Mesenchymal stem cell (in vitro differentiated cells and primary cell): ENCODE results near the gene FKBP2.

ENCODE experiments used
- DNase-seq: peaks from one replicate; pipeline ENCODE4 v3.0.0-alpha.2; 2013
- H2AFZ ChIP-seq: one replicate; pipeline ENCODE4 v1.6.1; 2013; ENCODE audit warnings: low read depth, mild to moderate bottlenecking, control low read depth, inconsistent platforms, low read length, moderate library complexity
- H2AK5ac ChIP-seq: 2 replicates; pipeline ENCODE4 v1.6.1; 2013; ENCODE audit warnings: low read length, moderate library complexity, mild to moderate bottlenecking, inconsistent platforms; ENCODE audit not compliant: severe bottlenecking
- H2BK120ac ChIP-seq: one replicate; pipeline ENCODE4 v1.6.1; 2013; ENCODE audit warnings: low read depth, mild to moderate bottlenecking, inconsistent platforms, low read length, moderate library complexity
- H2BK12ac ChIP-seq, 2 experiments: one replicate each; pipeline ENCODE4 v1.6.1; 2013; ENCODE audit warnings: inconsistent platforms in 2 of 2, low read length in 2 of 2, mild to moderate bottlenecking in 2 of 2, moderate library complexity in 2 of 2, control low read depth in 1 of 2
- H2BK15ac ChIP-seq: one replicate; pipeline ENCODE4 v1.6.1; 2013; ENCODE audit warnings: mild to moderate bottlenecking, low read depth, inconsistent platforms; ENCODE audit not compliant: poor library complexity, severe bottlenecking
- H2BK5ac ChIP-seq: 2 replicates; pipeline ENCODE4 v1.6.1; 2013; ENCODE audit warnings: low read depth, mild to moderate bottlenecking, low read length, control low read depth, inconsistent platforms; ENCODE audit not compliant: poor library complexity, severe bottlenecking
- H3K14ac ChIP-seq, 2 experiments: one replicate each; pipeline ENCODE4 v1.6.1; 2013; ENCODE audit warnings: inconsistent platforms in 2 of 2, low read length in 2 of 2, control low read depth in 1 of 2, mild to moderate bottlenecking in 1 of 2, moderate library complexity in 1 of 2
- H3K18ac ChIP-seq, 2 experiments: one replicate each; pipeline ENCODE4 v1.6.1; 2013; ENCODE audit warnings: inconsistent platforms in 2 of 2, low read length in 2 of 2, control low read depth in 1 of 2, low read depth in 1 of 2, mild to moderate bottlenecking in 1 of 2
- H3K23ac ChIP-seq, 2 experiments: one replicate each; pipeline ENCODE4 v1.6.1; 2013; ENCODE audit warnings: inconsistent platforms in 2 of 2, low read length in 2 of 2, mild to moderate bottlenecking in 2 of 2, moderate library complexity in 2 of 2, control low read depth in 1 of 2
- H3K27ac ChIP-seq: 2 replicates; pipeline ENCODE4 v1.5.1; 2013; ENCODE audit warnings: mild to moderate bottlenecking, moderate library complexity, low read length, control low read depth, inconsistent platforms; ENCODE audit not compliant: poor library complexity, severe bottlenecking
- H3K27me3 ChIP-seq, 2 experiments: 2 replicates each; pipeline versions ENCODE4 v1.6.1 to v1.7.0; 2013; ENCODE audit warnings: low read length in 2 of 2, mild to moderate bottlenecking in 2 of 2, moderate library complexity in 2 of 2, control low read depth in 1 of 2, inconsistent platforms in 1 of 2; ENCODE audit not compliant: control insufficient read depth in 1 of 2, insufficient read depth in 1 of 2
- H3K36me3 ChIP-seq, 2 experiments: 2 replicates each; pipeline versions ENCODE4 v1.6.1 to v1.7.0; 2013; ENCODE audit warnings: low read length in 2 of 2, control low read depth in 1 of 2, inconsistent platforms in 1 of 2, low read depth in 1 of 2, mild to moderate bottlenecking in 1 of 2; ENCODE audit not compliant: insufficient read depth in 2 of 2, control insufficient read depth in 1 of 2
- H3K4ac ChIP-seq, 2 experiments: one replicate each; pipeline ENCODE4 v1.6.1; 2013; ENCODE audit warnings: inconsistent platforms in 2 of 2, low read length in 2 of 2, mild to moderate bottlenecking in 2 of 2, moderate library complexity in 2 of 2, control low read depth in 1 of 2, low read depth in 1 of 2
- H3K4me1 ChIP-seq: 2 replicates; pipeline ENCODE4 v1.6.1; 2013; ENCODE audit warnings: low read depth, low read length, control low read depth; ENCODE audit not compliant: control insufficient read depth, insufficient read depth
- H3K4me2 ChIP-seq: 2 replicates; pipeline ENCODE4 v1.6.1; 2013; ENCODE audit warnings: low read length, mild to moderate bottlenecking, inconsistent platforms; ENCODE audit not compliant: poor library complexity, severe bottlenecking
- H3K4me3 ChIP-seq, 2 experiments: 2 replicates each; pipeline versions ENCODE4 v1.5.1 to v1.7.0; 2013; ENCODE audit warnings: low read length in 2 of 2, mild to moderate bottlenecking in 2 of 2, control low read depth in 1 of 2, low read depth in 1 of 2; ENCODE audit not compliant: insufficient read depth in 1 of 2
- H3K79me1 ChIP-seq: replicated peaks from 2 replicates; pipeline ENCODE4 v1.6.1; 2013; ENCODE audit warnings: mild to moderate bottlenecking, control low read depth, low read length, inconsistent platforms; ENCODE audit not compliant: poor library complexity, severe bottlenecking
- H3K9ac ChIP-seq: 2 replicates; pipeline ENCODE4 v1.7.0; 2013; ENCODE audit warnings: mild to moderate bottlenecking, low read length, moderate library complexity
- H3K9me3 ChIP-seq: 2 replicates; pipeline ENCODE4 v1.7.0; 2013; ENCODE audit warnings: mild to moderate bottlenecking, low read length; ENCODE audit not compliant: control insufficient read depth
- H4K8ac ChIP-seq: one replicate; pipeline ENCODE4 v1.6.1; 2013; ENCODE audit warnings: inconsistent platforms, mild to moderate bottlenecking, low read length, moderate library complexity
- H4K91ac ChIP-seq: one replicate; pipeline ENCODE4 v1.6.1; 2013; ENCODE audit warnings: mild to moderate bottlenecking, low read length, inconsistent platforms
- WGBS: methylation state at CpG from one replicate; pipeline ENCODE4 v1.1.7; 2013; ENCODE audit warnings: mixed read lengths; 5-methylcytosine and 5-hydroxymethylcytosine counted together

Gene FKBP2

DNA sequence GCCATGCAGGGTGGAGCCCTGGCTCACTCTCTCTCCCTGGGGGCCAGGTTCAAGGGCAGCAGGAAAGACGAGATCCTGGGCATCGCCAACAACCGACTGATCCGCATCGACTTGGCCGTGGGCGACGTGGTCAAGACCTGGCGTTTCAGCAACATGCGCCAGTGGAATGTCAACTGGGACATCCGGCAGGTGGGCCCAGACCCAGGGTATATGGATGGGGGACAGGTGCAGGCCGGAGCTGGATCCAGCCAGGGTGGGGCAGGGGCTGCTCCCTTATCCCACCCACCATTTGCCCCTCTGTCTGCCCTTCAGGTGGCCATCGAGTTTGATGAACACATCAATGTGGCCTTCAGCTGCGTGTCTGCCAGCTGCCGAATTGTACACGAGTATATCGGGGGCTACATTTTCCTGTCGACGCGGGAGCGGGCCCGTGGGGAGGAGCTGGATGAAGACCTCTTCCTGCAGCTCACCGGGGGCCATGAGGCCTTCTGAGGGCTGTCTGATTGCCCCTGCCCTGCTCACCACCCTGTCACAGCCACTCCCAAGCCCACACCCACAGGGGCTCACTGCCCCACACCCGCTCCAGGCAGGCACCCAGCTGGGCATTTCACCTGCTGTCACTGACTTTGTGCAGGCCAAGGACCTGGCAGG lies 17.8 kb upstream of the FKBP2 start:
- Histone ChIP-seq H3K36me3 (peaks cover 23 to 41% of the 10 kb centered on the region in 2 experiments), H2BK12ac (no peak overlapping the region)

DNA sequence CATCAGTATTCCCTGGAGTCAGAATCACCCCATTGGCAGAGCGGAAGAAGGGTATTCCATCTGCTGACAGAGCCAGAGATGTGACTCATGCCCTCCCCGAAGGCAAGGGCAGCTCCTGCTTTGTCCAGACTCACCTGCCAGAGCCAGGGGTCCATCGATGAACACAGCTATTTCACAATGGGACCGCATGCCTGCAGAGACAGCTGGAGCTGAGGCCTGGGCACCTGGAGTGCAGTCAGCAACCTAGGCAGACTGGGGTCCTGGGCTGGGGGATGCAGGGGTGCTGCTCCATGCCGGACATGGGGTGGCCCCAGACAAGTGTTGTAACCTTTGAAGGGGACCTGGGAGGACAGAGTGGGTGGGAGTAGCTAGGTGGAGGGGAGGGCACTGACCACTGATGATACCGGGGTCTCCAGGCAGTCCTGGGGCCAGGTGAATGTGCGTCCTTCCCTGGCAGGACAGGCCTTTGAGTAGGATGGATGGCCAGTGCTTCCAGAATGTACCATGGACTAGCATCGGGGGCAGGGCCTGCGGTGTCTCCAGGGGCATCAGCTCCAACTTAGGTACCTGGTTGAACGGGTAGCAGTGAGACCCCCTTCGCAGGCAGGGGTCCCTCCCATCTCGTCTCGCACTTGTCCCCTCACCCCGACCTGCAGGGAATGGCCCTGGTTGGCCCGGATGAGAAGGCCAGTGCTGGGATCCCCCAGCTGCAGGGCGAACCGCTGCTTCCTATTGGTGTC lies 16.6 kb upstream of the FKBP2 start:
- Histone ChIP-seq H3K9me3 (no peaks in the 10 kb centered on the region), H3K4me1 (peaks cover 47% of the 10 kb centered on the region), H3K4me3 (peak overlapping the region in 1 of 2 experiments; percentile 14), H3K36me3 (peaks cover 23 to 40% of the 10 kb centered on the region in 2 experiments), H3K27me3 (no peaks in the 10 kb centered on the region), H2AFZ (no peak overlapping the region), H4K8ac (no peak overlapping the region), H3K14ac (no peak overlapping the region), H4K91ac (peak overlapping the region; percentile 49), H2BK120ac (no peak overlapping the region), H2BK12ac (no peak overlapping the region), H2BK15ac (no peak overlapping the region), H2AK5ac (peak overlapping the region; percentile 24), H3K23ac (no peak overlapping the region), H3K18ac (no peak overlapping the region), H3K9ac (no peak overlapping the region), H3K27ac (peak overlapping the region; percentile 6), H2BK5ac (no peak overlapping the region), H3K4ac (no peak overlapping the region), H3K79me1 (peaks cover 23% of the 10 kb centered on the region), H3K4me2 (no peak overlapping the region)
- 95% methylated on average over 17 of the region's 17 CpGs for WGBS
- DNase-seq, result no peak

More for the DNA sequence above, 17.8 kb upstream of the FKBP2 start:
- Histone ChIP-seq H3K4me3 (peak overlapping the region in 1 of 2 experiments; percentile 5), H2BK5ac (no peak overlapping the region), H3K4me2 (no peak overlapping the region), H3K27ac (no peak overlapping the region), H3K4me1 (peaks cover 43% of the 10 kb centered on the region), H3K9ac (no peak overlapping the region), H2BK15ac (no peak overlapping the region), H3K18ac (no peak overlapping the region), H2AK5ac (peak overlapping the region; percentile 38), H2AFZ (no peak overlapping the region), H3K23ac (no peak overlapping the region), H3K79me1 (peaks cover 20% of the 10 kb centered on the region), H3K14ac (no peak overlapping the region), H4K8ac (no peak overlapping the region), H3K4ac (no peak overlapping the region), H3K9me3 (no peaks in the 10 kb centered on the region), H2BK120ac (no peak overlapping the region), H3K27me3 (no peaks in the 10 kb centered on the region), H4K91ac (peak overlapping the region; percentile 22)
- 97% methylated on average over 24 of the region's 24 CpGs for WGBS
- no peak for DNase-seq

DNA sequence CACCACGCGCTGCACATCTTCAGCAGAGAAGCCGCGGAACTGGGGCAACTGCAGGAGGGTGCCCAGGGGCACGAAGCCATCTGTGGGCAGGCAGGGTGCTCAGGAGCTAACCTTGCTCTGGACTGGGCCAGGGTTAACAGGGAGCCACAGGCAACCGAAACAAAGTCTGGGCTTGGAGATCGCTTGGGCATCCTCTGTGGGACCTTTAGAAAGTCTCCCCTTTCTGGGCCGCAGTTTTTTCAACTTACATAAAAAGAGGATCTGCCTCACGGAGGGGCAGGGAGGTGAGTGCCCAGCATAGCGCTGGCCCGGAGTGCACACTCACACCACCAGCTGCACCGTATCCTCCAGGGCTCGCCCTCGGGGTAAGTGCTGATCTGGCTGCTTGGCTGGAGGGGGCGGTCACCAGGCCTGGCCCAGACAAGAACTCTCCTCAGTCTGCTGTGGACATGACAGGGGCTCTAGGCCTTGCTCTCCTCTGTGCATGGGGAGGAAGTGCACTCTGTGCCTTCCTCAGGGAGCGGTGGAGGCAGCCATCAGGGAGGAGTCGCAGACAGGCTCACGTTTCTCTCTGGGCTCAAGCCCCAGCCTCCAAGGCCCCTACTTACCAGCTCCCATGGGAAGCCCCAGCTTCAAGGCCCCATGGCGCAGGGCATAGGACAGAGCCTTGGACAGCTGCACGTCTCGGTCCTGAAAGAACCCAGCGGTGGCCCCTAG lies 15.8 kb upstream of the FKBP2 start:
- Histone ChIP-seq H3K23ac (no peak overlapping the region), H3K27ac (peak overlapping the region; percentile 2), H3K4ac (peak overlapping the region in 1 of 2 experiments; percentile 68), H4K8ac (peak overlapping the region; percentile 22), H3K4me2 (peak overlapping the region; percentile 89), H3K79me1 (peaks cover 23% of the 10 kb centered on the region), H3K18ac (no peak overlapping the region), H3K4me1 (peaks cover 51% of the 10 kb centered on the region), H3K14ac (no peak overlapping the region), H2BK15ac (peak overlapping the region; percentile 44), H2AFZ (no peak overlapping the region), H3K4me3 (peak overlapping the region; percentile 92 to 95), H3K36me3 (peaks cover 23 to 36% of the 10 kb centered on the region in 2 experiments), H2BK5ac (no peak overlapping the region), H2AK5ac (no peak overlapping the region), H2BK120ac (no peak overlapping the region), H3K27me3 (no peaks in the 10 kb centered on the region), H3K9me3 (no peaks in the 10 kb centered on the region), H3K9ac (peak overlapping the region; percentile 95), H2BK12ac (no peak overlapping the region), H4K91ac (peak overlapping the region; percentile 49)
- DNase-seq, result no peak
- 82% methylated on average over 21 of the region's 22 CpGs for WGBS
